ENCODE measurements around the gene ZNF511. TPM values are rescaled to one million over a fixed set of nuclear protein-coding genes. Genes with fewer than 3 reads are reported as not detected.
A peak's percentile ranks its signal among the peaks of the same experiment; 100 is the strongest.

Gene ZNF511
- total RNA-seq, 1 donor = 16.8 TPM

DNA sequence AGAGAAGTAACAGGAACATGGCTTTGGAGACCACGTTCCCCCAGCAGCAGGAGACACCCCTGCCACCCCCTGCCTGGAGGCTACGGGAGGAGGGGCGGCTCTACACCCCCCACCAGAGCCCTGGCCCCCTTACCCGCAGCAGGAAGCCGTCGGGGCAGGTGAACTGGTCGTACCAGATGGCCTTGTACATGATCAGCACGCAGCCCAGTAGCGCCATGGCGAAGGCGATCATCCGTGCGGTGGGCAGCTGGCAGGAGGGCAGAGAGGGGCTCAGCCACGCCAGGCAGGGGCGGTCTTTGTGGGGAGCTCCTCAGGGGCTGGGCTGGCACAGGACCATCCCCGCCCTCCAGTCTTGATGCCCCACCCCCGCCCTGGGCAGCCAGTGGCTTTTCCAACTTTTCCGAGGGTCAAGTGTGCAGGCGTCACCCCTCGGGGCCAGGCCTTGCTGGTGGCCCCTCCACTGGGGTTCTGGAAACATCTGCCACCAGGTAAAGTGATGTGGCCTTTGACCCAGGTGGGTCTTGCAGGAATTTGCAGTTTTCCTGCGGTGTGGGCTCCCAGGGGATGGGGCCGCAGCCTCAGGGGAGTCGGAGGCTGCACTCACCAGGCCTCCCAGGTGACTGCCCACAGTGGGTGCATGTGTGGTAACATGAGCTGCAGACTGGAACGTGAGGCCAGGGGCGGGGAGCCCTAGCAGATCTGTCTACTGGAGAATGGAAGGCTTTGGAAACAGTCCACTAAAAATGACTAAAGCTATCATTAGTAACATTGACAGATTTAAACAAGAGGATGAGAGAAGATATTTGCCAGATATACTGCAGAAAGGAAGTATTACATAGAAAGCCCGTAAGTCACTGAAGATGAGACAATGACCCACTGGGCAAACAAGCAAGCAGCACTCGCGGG, 18.3 kb downstream of the ZNF511 start:
- Histone ChIP-seq H3K27me3 (ENCODE audit: insufficient read depth, low read length) (peaks cover 49% of the 10 kb centered on the region), H3K4me3 (ENCODE audit: low read length) (no peak overlapping the region)

GRCh38 chr10:133327651-133328357, 19.1 kb downstream of the ZNF511 start:
- no peak overlapping the region for H3K4me3 ChIP-seq (ENCODE audit: low read length)
- H3K27me3 ChIP-seq (ENCODE audit: insufficient read depth, low read length) = peaks cover 50% of the 10 kb centered on the region
- H3K4me1 ChIP-seq (ENCODE audit: insufficient read depth, low read length) = peaks cover 12% of the 10 kb centered on the region
- H3K9me3 ChIP-seq (ENCODE audit: low read depth, low read length) = no peaks in the 10 kb centered on the region

More for the DNA sequence above, 18.3 kb downstream of the ZNF511 start:
- peaks cover 12% of the 10 kb centered on the region for H3K4me1 ChIP-seq (ENCODE audit: insufficient read depth, low read length)
- H3K9me3 ChIP-seq (ENCODE audit: low read depth, low read length) = no peaks in the 10 kb centered on the region

DNA sequence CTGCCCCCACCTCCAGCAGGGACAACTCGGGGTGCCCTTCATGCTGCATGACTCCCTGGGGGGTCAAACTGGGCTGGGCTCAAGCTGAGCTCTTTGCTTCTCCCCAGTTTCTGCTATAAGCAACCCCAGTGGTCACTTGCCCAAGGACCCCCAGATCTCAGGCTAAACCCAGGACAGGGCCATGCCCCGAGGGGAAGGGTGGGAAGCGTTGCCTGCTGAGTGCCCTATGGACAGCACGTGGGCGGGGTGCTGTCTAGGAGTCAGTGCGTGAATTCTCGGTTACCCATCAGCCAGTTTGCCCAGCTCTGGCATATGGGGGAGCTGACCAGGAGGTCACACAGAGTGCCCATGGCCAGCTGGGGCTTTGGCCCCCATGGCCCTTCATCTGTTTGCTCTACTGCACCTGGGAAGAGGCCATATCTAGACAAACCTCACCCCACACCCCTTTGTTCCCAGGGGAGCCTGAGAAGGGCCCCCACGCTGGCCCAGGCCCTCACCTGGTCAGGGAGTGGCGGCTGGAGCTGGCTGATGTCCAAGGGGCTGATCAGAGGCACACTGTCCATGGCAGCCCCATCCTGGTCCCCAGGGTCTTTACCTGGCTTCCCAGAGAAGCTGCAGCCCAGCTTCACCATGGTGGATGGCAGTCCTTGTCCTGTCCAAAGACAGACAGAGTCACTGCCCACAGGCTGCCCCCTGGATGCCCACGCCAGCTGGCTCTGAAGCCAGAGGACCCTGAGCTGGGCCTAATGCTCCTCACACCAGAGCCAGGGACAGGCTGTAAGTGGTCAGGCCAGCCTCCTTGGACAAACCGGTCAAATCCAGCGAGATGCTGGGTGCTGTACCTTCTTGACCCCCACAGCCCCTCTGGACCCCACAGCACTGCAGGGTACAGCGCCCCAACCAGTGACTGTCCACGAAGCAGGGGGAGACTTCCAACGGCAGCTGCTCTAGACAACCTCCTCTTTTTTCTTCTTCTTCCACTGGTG, 19.9 kb downstream of the ZNF511 start:
- H3K27me3 ChIP-seq (ENCODE audit: insufficient read depth, low read length) = peaks cover 50% of the 10 kb centered on the region
- no peak overlapping the region for H3K4me3 ChIP-seq (ENCODE audit: low read length)
- H3K9me3 ChIP-seq (ENCODE audit: low read depth, low read length) = no peaks in the 10 kb centered on the region
- H3K4me1 ChIP-seq (ENCODE audit: insufficient read depth, low read length) = peaks cover 12% of the 10 kb centered on the region

DNA sequence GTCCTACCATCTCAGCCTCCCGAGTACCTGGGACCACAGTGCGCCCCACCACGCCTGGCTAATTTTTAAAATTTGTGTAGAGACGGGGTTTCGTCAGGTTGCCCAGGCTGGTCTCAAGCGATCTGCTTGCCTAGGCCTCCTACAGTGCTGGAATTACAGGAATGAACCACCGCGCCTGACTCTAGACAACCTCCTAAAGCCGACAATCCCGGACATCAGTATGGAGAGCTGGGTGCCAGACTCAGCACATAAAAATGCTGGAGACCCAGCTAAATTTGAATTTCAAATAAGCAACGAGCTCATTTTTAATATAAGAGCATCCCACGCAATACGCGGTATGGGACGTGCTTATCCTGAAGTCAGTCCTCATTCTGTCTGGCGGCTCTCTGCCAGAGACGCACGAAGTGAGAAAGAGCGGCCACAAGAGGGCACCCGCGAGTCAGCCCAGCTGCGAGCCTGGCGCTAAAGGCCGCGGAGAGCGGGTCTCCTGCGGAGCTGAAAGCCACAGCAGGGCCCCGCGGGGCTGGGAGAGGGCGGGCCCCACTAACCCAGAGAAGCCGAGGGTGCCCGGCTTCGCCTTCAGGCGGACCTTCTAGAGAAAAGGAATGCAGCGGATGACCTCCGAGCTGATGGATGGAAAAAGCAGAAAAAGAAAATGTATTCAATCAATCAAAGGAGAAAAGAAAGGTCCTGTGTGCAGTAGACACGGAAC, 20.9 kb downstream of the ZNF511 start:
- H3K9me3 ChIP-seq (ENCODE audit: low read depth, low read length) = no peaks in the 10 kb centered on the region
- no peak overlapping the region for H3K4me3 ChIP-seq (ENCODE audit: low read length)
- H3K27me3 ChIP-seq (ENCODE audit: insufficient read depth, low read length) = peaks cover 50% of the 10 kb centered on the region
- peaks cover 12% of the 10 kb centered on the region for H3K4me1 ChIP-seq (ENCODE audit: insufficient read depth, low read length)

DNA sequence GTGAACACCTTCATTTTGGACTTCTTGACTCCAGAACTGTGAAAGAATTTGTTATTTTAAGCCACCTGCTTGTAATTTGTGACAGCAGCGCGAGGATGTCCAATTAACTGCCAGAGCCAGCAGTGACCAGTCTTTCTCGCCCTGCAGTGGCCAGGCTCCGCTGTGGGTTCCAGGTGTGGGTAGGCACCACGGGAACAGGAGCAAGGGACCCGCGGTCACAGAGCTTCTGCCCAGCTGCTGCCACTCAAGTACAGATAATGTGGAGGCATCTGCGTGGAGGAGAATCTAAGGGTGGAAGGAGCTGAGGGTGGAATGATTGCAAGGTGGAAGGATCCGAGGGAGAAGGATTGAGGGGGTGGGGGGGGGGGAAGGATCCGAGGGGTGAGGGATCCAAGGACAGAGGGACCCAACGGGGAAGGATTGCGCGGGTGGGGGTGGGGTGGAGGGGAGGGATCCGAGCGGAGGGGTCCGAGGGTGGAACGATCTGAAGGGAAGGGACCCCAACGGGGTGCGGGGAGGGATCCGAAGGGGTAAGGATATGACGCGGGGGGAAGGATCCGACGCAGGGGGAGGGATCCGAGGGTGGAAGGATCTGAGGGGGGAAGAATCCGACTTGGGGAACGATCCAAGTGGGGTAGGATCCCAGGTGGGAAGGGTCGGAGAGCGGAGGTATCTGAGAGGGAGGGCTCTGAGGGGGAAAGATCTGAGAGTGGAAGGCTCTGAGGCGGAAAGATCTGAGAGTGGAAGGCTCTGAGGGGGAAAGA, 24.4 kb downstream of the ZNF511 start:
- H3K9me3 ChIP-seq (ENCODE audit: low read depth, low read length) = no peaks in the 10 kb centered on the region
- H3K27me3 ChIP-seq (ENCODE audit: insufficient read depth, low read length) = peaks cover 41% of the 10 kb centered on the region
- H3K4me3 ChIP-seq (ENCODE audit: low read length) = no peak overlapping the region
- peaks cover 22% of the 10 kb centered on the region for H3K4me1 ChIP-seq (ENCODE audit: insufficient read depth, low read length)

GRCh38 chr10:133334503-133335245, 26.0 kb downstream of the ZNF511 start:
- Histone ChIP-seq H3K27me3 (ENCODE audit: insufficient read depth, low read length) (peaks cover 31% of the 10 kb centered on the region), H3K4me3 (ENCODE audit: low read length) (no peak overlapping the region), H3K4me1 (ENCODE audit: insufficient read depth, low read length) (peaks cover 22% of the 10 kb centered on the region), H3K9me3 (ENCODE audit: low read depth, low read length) (no peaks in the 10 kb centered on the region)

DNA sequence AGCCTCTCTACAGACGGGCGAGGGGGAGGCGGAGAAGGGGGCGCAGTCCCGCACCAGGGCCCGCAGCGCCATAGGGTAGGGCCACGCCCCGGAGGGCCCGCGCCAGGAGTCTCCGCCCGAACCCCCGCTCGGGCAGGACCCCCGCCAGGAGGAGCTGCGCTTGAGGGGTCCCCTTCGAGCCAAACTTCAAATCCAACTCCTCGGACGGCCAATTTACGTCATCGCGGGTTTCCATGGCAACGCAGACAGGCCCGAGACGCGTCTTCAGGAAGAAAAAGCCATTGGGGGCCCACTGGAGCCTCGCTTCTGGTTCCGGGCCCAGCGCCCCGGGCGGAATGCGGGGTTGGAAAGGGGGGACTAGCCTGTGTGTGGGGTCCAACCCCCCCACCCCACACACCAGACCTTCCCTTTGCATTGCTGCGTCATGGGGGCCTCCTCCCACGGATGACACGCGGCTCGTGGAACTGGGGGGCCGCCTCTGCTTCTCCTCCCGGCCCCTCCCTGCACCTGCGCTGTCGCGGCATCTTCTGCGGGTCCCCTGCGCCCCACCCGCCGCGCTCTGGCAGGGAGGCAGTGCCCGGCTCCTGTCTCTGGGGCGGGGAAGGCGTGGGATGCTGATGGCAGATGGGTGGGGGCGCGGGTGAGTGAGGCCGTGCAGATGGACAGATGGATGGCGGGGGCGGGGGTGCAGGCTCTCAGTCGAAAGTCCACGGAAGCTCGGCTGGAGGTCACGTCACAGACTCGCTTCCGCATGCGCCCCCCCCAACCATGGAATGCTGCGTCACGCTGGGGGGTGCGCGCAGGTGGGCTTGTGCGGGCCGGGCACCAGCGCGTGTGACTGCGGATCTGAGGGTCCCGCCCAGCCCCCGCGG, 26.8 kb downstream of the ZNF511 start:
- H3K9me3 ChIP-seq (ENCODE audit: low read depth, low read length) = no peaks in the 10 kb centered on the region
- peaks cover 31% of the 10 kb centered on the region for H3K27me3 ChIP-seq (ENCODE audit: insufficient read depth, low read length)
- peaks cover 22% of the 10 kb centered on the region for H3K4me1 ChIP-seq (ENCODE audit: insufficient read depth, low read length)
- peak overlapping the region; percentile 12 for H3K4me3 ChIP-seq (ENCODE audit: low read length)

DNA sequence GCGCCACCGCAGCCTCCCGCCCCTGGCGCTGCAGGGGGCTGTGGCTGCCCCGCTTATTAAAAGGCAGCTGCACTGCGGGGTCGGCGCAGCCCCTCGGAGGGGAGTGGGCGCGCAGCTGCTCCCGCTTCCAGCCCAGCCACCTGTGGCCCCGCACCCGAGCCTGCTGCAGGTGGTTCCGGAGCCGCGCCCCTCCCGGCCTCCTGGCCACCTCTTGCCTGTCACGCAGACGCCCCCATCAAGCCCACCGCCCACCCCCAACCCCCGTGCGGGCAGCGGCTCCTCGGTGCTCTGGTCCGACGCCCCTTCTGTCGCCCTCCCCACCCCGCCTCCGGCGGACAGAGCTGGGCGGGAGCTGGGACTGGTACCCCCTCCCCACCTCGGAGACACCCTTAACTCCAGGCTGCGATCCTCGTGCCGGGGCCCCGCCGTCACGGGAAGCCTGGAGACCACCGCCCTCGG, 27.4 kb downstream of the ZNF511 start:
- no peaks in the 10 kb centered on the region for H3K9me3 ChIP-seq (ENCODE audit: low read depth, low read length)
- H3K4me3 ChIP-seq (ENCODE audit: low read length) = peak overlapping the region; percentile 12
- peaks cover 28% of the 10 kb centered on the region for H3K27me3 ChIP-seq (ENCODE audit: insufficient read depth, low read length)

DNA sequence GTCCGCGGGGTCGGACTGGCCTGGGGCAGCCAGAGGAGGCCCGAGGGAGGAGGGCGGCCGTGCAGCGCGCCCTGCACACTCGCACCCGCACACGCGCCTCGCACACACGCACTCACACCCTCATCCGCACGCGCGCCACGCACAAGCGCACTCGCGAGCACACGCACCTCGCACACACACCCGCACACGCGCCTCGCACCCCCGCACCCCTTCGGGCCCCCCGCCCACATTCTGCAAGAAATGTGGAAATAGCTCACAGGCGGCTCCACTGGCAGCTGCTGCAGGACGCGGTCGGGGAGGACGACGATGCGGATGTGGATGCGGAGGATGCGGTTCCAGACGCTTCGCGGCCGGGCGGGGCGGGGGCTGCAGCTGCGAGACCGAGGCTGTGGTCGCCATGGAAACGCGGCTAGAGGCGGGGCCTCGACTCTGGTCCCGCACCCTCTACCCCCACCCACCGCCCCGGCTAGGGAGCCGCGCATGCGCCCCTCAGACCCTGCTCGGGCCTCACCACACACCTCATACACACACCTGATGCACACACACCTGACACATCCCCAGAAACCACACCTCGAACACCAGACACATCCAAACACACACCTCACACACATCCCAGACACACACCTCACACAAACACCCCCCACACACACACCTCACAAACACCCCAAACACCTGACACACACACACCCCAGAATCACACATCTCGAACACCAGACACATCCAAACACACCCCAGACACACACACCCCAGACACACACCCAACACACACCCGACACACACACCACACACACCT, 28.1 kb downstream of the ZNF511 start, which contains the start of gene CALY:
Gene CALY (minus strand): TSS at position 320 of the 793 bp plus-strand sequence. CDS start 7,907 bp downstream, outside the sequence.
- Histone ChIP-seq H3K27me3 (ENCODE audit: insufficient read depth, low read length) (peaks cover 28% of the 10 kb centered on the region), H3K4me1 (ENCODE audit: insufficient read depth, low read length) (peaks cover 22% of the 10 kb centered on the region), H3K4me3 (ENCODE audit: low read length) (peak within 1 kb of the TSS; percentile 12), H3K9me3 (ENCODE audit: low read depth, low read length) (no peaks in the 10 kb centered on the region)

More for the DNA sequence above, 27.4 kb downstream of the ZNF511 start:
- peaks cover 22% of the 10 kb centered on the region for H3K4me1 ChIP-seq (ENCODE audit: insufficient read depth, low read length)

DNA sequence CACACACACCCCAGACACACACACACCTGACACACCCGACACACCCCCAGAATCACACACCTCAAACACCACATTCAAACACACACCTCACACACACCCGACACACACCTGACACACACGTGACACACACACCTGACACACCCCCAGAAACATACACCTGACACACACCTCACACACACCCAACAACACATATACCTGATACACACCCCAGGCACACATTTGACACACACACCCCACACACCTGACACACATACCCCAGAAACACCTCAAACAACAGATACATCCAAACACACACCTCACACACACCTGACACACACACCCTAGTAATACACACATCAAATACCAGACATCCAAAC, 28.6 kb downstream of the ZNF511 start:
- Histone ChIP-seq H3K4me3 (ENCODE audit: low read length) (no peak overlapping the region), H3K27me3 (ENCODE audit: insufficient read depth, low read length) (peaks cover 24% of the 10 kb centered on the region), H3K9me3 (ENCODE audit: low read depth, low read length) (no peaks in the 10 kb centered on the region), H3K4me1 (ENCODE audit: insufficient read depth, low read length) (peaks cover 22% of the 10 kb centered on the region)

- Histone ChIP-seq H3K9me3 (ENCODE audit: low read depth, low read length) (no peaks in the 10 kb centered on the region), H3K4me1 (ENCODE audit: insufficient read depth, low read length) (peaks cover 22% of the 10 kb centered on the region), H3K27me3 (ENCODE audit: insufficient read depth, low read length) (peaks cover 27% of the 10 kb centered on the region), H3K4me3 (ENCODE audit: low read length) (no peak overlapping the region)
Observed at GRCh38 chr10:133338080-133339071, 29.7 kb downstream of the ZNF511 start.
